Panc1 (cell line): ENCODE data around the gene TRIM44.

Source experiments
- POLR2AphosphoS5 ChIP-seq: IDR thresholded peaks from 2 replicates; pipeline ENCODE4 v1.6.1; 2012; ENCODE audit warnings: mild to moderate bottlenecking, low read depth, low read length, moderate library complexity
- REST ChIP-seq, 2 experiments: IDR thresholded peaks; 2 replicates each; pipeline ENCODE4 v1.6.1; 2011 to 2012; ENCODE audit warnings: low read depth in 2 of 2, control low read depth in 1 of 2, low read length in 1 of 2, mild to moderate bottlenecking in 1 of 2, moderate library complexity in 1 of 2; ENCODE audit not compliant: insufficient read depth in 1 of 2
- SIN3A ChIP-seq: IDR thresholded peaks from 2 replicates; pipeline ENCODE4 v1.6.1; 2012; ENCODE audit warnings: low read depth, mild to moderate bottlenecking, low read length, moderate library complexity, borderline replicate concordance; ENCODE audit not compliant: insufficient read depth
- TF ChIP-seq, protein P1 (sequence below): fragments of 450-650 bp; IDR thresholded peaks from 2 replicates; pipeline ENCODE4 v1.5.1; 2017; ENCODE audit warnings: mild to moderate bottlenecking

GRCh38 chr11:35702126-35702525, 39.6 kb downstream of the TRIM44 start:
- TF ChIP-seq, protein P1, sequence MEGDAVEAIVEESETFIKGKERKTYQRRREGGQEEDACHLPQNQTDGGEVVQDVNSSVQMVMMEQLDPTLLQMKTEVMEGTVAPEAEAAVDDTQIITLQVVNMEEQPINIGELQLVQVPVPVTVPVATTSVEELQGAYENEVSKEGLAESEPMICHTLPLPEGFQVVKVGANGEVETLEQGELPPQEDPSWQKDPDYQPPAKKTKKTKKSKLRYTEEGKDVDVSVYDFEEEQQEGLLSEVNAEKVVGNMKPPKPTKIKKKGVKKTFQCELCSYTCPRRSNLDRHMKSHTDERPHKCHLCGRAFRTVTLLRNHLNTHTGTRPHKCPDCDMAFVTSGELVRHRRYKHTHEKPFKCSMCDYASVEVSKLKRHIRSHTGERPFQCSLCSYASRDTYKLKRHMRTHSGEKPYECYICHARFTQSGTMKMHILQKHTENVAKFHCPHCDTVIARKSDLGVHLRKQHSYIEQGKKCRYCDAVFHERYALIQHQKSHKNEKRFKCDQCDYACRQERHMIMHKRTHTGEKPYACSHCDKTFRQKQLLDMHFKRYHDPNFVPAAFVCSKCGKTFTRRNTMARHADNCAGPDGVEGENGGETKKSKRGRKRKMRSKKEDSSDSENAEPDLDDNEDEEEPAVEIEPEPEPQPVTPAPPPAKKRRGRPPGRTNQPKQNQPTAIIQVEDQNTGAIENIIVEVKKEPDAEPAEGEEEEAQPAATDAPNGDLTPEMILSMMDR = no peak
- no peak for TF ChIP-seq REST (IDR thresholded peaks at IDR 0.05; ENCODE audit: insufficient read depth in 1 of 2, low read depth in 2 of 2, low read length in 1 of 2)
- TF ChIP-seq SIN3A = no peak
- no peak for TF ChIP-seq POLR2AphosphoS5
